HG03159 (cell line): Measurements from ENCODE around the gene DPF3.

Source experiments
- ATAC-seq: cut with Tn5 transposase; IDR thresholded peaks from one replicate; pipeline ENCODE4 v1.9.1; 2021; ENCODE audit warnings: mild to moderate bottlenecking, moderate library complexity; ENCODE audit not compliant: unreplicated experiment

The DPF3 gene

DNA sequence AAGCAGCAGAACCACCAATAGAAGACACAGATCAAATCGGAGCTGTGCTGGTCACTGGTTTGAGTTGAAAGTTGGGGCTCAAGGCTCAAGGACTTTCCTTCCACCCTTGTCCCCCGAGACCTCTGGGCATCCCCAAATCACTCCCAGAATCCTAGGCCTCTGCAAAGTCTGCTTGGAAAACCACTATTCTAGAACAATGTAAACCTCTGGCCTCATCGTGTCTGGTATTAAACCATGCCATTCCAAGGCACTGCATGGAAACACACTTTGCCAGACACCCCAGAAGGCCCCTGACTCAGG is 288.0 kb downstream of the DPF3 start:
- no peak for ATAC-seq

DNA sequence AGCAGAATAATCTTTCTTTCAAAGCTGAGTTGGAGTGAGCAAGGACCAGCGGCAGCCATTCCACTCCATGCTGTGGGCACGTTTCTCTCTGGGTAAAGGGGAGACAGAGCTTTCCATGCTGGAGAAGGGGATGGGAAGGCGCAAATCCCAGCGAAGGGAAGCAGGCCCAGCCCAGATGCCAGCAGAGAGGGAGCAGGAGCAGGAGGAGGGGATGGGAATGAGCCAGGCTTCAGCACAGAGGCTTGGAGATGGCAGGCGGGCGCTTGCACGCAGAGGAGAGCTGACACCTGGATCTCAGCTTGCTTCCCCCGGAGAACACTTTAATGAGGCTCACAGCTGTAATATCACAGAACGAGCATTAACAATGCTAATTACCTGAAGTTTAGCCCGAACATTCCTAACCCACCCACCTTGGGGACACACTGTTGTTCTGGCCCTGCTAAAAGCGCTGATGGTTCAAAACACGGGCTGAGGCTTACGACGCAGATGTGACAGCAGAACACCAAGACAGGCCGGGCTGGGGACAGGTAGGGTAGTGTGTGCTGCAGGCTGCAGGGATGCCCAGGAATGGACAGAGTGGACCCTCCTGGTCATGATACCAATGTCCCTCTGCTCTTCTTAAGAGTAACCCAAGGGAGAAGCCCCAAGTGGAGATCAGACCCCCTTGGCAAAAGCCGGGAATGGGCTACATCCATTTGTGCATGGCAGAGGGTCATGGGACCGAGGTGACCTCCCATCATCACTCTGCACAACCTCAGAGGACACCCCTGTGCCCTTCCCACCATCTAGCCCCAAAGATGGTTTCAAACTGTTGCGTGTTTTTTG is 288.6 kb downstream of the DPF3 start:
- no peak for ATAC-seq

DNA sequence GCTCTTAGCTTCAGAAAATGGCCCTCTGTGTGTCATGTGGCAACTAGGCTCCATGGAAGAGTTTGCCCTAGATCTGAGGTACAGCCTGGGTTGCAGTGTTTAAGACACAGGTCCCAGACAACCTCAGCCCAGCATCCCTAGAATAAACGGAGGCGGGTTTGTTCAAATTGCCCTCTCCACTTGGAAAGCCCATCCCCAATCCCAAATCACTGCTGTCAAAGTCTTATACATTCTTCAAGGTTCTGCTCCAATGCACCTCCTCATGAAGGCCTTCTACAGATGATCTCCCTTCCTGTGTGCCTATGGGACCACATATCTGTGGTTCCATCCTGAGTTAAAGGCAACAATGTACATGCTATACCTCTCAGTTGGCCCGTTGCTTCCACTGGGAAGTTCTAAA is 289.8 kb downstream of the DPF3 start:
- no peak for ATAC-seq

DNA sequence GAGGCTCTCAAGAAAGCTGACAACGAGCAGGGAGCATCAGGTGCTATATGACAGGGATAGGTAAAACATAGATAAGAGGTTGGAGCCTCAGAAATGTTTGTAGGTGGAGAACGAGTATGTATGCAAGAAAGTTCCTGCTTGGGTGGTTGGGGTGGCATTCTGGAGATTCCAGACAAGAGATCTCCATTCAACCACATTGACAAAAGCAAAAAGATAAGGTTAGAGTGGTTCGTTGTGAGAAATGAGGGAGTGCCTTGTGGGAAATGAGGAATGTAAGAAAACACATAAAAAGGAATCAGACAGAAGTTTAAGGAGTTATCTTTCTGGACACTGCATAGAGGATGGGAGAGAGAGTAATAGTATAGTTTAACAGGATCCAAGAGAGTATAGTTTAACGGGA is 290.3 kb downstream of the DPF3 start:
- no peak for ATAC-seq

DNA sequence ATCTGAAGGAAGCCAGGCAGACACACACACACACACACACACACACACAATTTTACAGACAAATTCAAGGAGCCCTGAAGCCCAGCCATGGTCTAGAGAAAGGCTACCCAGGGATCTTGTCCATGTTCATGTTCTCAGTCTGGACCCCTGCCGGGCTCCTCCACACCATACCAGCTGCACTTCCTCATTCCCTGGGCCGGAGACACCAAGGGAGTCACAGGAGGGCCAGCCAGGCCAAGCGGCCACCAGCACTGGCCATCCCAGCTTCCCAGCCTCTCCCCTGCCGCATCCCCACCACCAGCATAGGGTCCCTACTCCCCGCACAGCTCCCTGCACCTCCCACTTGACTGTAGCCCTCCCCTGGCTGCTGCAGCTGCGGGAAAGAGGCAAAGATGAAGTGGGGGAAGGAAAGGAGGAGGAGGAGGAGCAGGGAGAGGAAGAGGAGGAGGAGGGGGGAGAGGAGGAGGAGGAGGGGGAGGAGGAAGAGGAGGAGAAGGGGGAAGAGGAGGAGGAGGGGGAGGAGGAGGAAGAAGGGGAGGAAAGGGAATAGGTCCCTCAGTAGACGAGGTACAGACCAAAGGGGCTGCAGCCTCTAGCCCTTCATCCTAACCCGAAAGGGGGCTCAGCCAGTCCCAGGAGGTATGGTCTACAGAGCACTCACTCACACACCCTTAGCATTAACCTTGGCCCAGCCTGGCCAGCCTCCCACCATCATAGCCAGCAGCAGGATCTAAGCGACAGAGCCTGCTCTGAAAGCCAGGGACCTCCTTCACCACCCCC is 293.2 kb downstream of the DPF3 start:
- ATAC-seq: no peak

DNA sequence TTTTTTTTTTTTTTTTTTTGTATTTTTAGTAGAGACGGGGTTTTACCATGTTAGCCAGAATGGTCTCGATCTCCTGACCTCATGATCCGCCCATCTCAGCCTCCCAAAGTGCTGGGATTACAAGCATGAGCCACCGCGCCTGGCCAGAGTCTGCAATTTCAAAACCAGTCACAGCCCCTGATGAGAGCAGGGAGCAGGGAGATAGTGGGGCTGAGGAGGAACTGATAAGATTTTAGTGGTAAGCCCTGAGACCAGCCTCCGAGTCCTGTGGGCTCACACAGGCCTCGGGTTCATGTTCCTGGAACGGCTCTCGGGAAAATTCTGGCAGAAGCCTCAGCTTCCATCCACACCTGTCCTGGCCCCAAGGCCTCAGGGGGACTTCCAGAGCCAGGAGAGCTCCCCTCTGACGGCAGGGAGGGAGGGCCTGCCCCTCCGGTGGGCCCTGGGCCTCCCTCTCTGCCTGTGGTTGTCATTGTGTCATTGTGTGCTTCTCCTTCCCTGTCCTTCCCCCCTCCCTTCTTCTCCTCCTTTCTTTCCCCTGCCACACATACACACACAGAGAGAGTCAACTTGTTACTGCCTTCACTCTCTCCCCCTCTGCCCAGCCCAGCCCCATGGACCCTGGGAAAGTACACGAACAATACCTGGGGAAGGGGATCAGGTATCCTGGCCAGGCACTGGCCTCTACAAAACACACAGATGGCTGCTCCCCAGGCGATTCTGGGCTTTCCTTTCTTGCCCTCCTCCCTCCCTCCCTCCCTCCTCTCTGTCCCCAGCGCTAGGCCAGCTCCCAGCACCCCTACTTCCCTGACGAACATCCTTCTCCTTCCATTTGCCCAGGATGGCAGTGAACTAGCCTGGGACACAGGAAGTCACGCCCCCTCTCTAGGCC is 294.1 kb downstream of the DPF3 start:
- no peak for ATAC-seq

DNA sequence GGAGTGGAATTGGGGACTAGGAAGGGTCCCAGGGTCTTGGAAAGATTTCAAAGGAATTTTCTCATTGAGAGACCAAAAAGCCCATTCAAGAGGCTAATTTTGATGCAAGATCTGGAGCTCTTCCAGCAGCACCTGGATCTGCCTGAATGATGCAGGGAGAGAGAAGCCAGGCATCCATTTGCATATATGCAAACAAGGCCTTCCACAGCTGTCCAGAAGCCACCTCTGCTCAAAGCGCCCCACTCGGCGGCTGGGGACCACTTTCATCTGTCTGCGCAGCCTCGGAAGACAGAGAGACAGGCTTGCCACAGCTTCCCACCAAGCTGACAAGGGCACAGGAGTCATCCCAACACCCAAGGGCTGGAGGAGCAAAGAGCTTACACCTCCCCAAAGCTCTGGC is 295.6 kb downstream of the DPF3 start:
- ATAC-seq: no peak

DNA sequence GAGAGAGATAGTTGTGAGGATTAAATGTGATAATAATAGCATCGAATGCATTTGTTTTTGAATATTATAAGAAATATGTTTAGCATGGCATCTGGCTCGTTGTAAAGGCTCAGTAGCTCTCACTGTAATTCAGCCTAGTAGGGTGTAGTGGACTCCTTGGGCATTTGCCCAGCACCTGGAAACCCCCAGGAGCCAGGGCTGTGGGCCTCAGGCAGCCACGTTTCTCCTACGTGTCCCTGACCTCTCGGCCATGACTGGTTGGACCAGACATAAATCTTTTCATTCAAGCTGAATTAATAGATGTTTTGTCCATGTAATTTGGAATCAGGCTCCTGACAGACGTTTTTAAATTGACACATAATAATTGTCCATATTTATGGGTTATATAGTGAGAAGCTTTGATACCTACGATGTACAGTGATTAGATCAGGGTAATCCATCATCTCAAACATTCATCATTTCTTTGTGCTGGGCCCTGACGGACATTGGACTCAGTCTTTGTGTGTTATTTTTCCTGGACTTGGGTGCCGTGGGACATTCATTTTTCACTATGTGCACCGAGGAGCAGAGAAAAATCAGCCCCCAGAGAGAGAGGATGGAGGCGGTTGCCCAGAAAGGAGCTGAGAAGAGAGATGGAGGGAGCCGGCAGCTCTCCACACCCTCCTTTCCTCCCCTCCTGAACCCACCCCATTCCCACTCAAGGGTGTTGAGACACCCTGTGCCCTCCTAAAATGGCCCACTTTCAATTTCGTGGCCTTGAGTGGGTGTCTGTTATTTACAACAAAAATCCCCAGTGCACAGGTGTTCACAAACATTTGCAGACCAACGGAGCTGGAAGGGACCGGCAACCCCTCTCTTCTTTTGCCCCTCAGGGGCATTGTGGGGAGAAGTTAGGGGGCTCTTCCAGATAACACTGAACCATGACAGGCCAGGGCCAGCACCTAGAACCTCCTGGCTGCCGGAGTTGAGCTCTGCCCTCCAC is 296.4 kb downstream of the DPF3 start:
- ATAC-seq: no peak

DNA sequence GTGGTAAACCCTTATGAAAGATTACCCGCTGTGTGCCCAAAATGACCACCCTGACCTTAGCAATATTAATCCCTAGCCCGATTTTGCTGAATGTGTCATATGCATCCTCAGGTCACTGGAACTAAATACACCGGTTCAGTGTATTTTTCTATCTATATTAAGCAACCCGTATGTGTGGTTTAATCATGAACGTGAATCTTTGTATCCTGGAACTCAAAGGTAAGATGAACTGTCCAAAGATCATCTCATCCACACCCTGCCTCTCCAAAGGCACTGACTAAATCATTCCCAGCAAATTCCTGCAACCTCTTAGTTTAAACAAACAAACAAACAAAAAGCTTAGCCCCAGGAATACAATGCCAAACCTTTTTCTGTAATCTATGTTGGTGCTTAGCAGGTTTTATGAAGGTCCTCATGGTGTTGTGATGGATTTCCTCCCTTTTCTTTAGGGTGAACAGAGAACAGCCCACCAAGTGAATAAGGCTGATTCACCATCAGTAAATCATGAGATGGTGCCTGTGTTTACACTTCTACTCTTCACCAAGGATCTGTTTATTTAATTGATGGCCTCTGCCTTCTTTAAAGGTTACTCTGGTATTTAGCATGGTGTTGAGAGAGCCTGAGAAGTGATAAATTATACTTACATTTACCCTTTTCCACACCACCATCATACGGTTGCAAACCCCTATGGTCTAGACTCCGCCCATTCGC is 298.6 kb downstream of the DPF3 start:
- no peak for ATAC-seq

DNA sequence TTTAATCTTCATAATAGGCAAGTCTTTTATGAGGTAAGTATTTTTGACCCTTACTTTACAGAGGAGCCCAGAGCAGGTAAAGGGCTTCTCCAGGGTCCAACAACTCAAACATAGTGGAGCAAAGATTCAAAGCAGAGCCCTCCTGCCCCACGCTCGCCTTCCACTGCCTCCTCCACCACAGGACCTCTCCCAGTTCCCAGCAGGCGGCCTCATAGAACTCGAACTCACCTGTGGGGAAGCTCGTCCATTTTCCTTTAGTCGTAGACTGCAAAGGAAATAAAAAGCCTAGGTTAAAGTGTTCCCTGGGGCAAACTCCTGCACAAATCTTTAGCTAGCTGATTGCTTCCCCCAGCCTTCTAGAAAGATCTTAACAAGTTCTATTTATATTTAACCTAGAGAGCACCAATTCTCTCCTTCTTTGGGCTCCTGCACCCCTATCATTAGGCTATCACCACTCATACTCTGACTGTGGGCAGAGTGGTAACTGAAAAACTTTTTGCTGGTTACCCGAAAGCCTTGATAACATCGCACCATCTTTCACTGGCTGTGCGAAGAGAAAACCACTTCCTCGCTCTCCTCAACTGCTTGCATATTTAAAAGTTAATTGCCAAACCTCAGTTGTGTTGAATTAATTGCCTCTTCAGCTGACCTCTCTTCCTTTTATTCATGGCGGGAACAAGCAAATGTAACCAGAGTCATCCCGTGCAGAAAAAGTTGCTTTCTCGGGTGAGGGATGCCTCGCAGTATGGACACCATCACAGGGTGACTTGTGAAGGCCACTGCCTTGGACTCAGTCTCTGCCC is 299.6 kb downstream of the DPF3 start:
- ATAC-seq: no peak

DNA sequence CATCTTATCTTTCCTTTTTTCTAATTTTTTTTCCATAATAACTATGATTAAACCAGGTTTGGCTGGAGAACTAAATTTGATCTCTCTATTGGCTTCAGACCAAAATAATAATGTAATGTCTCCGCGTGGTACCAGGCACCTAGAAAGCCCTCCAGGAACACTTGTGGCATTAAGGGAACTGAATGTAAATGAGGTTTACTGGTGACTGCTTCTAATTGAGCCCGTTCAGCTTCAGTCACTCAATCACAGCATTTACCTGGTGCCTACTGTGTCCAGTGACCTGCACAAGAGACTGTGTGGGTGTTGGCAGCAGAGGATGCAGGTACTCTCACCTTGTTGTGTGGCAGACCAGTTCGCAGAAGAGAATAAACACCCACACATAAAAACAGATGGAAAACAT is 302.5 kb downstream of the DPF3 start:
- no peak for ATAC-seq

DNA sequence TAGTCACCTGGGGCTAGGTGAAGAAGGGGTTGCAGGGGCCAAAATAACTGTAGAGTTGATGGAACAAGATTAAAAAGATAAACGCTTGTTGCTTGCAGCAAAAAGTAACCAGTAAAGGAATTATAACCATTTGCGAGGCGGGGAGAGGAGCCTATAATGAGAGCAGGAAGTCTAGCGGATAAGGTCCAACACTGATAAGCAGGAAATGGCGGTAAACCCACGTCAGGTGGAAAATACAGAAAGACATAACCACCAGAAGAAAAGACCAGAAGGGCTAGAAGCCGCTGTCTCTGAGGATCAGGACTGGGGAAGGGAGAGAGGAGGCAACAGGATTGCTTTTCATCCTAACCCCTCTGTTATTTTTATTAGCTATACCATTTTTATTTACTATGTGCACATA is 303.3 kb downstream of the DPF3 start:
- ATAC-seq: no peak

DNA sequence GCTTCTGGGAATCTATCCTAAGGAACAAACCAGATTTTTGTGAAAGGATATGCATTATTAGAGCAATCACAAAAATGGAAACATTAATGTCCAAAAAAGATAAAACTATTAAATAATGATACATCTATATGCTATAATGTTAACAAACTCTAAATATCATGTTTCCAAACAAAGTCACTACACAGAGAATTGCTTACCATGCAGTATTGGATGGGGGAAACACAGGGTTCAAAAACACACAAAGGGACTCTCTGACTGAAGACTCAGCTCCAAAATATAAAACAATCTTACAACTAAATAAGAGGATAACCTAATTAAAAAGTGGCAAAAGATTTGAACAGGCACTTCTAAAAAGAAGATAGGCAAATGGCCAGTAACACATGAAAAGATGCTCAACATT is 304.2 kb downstream of the DPF3 start:
- ATAC-seq: no peak

DNA sequence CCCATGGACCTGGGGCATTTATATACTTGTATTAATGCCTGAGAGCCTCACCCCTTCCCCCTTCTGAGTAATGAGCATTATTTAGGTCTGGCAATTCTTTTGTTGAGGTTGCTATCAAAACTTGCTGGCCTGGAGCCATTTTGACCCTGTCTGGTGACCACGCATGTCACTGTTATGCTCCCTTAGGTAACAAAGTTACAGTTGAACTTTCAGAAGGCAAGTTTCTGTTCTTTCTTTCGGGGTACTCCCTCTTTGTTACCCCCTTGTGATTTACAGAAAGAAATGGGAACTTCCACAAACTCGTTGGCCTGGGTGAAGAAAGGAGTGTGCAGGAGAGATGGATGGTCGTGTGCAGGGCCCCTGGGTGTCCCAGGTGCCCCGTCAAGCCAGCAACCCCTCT is 305.4 kb downstream of the DPF3 start:
- no peak for ATAC-seq

DNA sequence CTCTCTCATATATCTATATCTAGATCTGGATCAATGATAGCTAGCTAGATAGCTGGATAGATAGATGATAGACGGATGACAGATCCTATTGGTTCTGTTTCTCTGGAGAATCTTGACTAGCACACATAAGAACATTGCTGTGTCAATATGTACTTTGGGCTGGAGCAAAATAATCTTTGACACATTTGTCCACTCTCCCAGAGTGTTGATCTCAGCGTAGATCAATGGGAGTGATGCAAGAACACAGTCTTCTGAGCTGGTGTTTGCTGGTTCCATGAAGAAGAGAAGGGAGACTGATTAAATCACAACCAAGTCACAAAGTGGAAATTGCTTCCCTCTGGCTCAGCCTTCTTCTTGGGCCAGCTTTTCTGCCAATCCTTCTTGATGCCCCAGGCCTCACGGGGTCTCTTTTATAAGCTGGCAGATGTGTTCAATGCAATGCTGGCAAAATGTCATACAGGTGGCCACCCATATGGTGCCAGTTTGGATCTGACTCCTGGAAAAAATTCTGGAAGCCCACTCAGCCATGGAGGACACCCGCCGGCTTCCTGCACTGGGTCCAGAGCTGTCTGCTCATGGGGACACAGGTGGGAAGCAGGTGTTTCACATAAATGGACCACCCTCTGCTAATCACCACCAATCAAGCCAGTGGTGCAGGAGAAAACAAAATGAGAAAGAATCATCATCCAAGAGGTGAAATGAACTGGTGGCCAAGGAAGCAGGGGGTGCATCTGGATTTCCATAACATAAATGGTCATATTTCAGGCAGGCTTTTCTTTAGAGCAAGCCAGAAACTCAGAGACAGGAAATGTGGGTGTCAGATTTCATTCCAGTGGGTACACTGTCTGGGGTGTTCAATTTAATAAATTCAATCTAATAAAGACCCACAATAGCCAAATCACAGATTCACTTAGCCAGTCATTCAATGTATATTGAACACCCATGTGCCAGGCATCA is 310.3 kb downstream of the DPF3 start:
- ATAC-seq: no peak

DNA sequence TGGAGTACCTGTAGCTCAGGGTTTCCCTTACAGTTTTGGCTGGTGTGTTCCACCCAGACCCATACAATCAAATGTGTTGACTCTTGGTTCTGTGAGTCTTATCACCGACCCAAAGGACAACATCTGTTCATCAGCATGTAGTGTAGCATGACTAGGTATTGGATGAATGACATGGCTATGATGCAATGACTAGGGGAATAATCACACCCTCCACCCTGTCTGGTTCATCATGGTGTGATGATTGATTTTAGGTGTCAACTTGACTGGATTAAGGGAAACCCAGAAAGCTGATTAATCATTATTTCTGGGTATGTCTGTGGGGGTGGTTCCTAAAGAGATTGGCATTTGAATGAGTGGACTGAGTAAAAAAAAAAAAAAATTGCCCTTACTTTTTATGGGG is 311.3 kb downstream of the DPF3 start:
- ATAC-seq: no peak

DNA sequence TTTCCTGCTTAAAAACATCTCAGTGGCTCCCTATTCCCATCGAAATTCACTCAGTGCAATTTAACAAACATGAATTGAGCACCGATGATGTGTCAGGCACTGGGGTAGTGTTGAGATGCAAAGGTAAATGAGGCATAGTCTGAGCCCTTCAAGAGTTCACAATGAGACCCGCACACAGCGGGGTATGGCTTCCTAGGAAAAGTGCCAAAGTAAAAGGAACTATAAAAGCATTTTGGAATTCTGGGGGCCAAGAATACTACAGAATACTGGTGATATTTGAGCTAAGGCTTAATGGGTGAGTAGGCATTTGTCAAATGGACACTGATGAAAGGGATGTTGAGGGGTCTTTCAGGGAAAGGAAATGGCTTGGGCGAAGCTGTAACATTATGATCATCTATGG is 315.4 kb downstream of the DPF3 start:
- ATAC-seq: no peak

DNA sequence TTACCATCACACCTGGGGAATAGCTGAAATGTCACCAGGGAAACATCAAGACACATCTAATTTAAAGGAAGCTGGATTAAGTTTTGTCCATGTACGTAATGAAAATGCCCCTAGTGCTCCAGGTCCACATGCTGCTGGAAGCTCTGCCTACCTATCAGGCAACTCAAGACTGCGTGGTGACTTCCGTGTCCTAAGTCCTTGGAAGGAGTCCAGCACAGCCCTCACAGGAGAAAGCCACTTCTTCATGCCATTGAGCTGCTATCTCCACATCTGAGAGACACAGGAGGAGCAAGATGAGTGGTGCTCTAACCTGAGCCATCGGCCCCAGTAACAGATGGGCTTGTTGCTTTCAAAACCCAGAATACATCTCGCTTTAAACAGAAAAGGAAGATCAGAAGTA is 316.4 kb downstream of the DPF3 start:
- ATAC-seq: no peak
